ENCODE measurements around the gene OR5M3.

Gene OR5M3

GRCh38 chr11:56473252-56473651, at the start of gene OR5M3:
OR5M3 (minus strand) TSS chr11:56473352; CDS start chr11:56470497, 2,855 bp downstream.
- no peak for TF ChIP-seq GATA3 (IDR thresholded peaks at IDR 0.05; ENCODE audit: low read depth, low read length)
- TF ChIP-seq GATA2 (IDR thresholded peaks at IDR 0.05; ENCODE audit: low read depth, low read length), result no peak

GRCh38 chr11:56522008-56522407, 48.9 kb upstream of the OR5M3 start:
- no peak for TF ChIP-seq GATA3 (IDR thresholded peaks at IDR 0.05; ENCODE audit: low read depth, low read length)
- TF ChIP-seq GATA2 (IDR thresholded peaks at IDR 0.05; ENCODE audit: low read depth, low read length), result no peak

GRCh38 chr11:56513280-56513679, 40.1 kb upstream of the OR5M3 start:
- TF ChIP-seq GATA2 (IDR thresholded peaks at IDR 0.05; ENCODE audit: low read depth, low read length), result no peak
- TF ChIP-seq GATA3 (IDR thresholded peaks at IDR 0.05; ENCODE audit: low read depth, low read length), result no peak

- TF ChIP-seq GATA3 (IDR thresholded peaks at IDR 0.05; ENCODE audit: low read depth, low read length) (no peak), GATA2 (IDR thresholded peaks at IDR 0.05; ENCODE audit: low read depth, low read length) (no peak)
Observed at GRCh38 chr11:56509439-56509838, 36.3 kb upstream of the OR5M3 start.

GRCh38 chr11:56497010-56497409, 23.9 kb upstream of the OR5M3 start:
- TF ChIP-seq GATA3 (IDR thresholded peaks at IDR 0.05; ENCODE audit: low read depth, low read length) (no peak), GATA2 (IDR thresholded peaks at IDR 0.05; ENCODE audit: low read depth, low read length) (no peak)

- TF ChIP-seq GATA3 (IDR thresholded peaks at IDR 0.05; ENCODE audit: low read depth, low read length) (no peak), GATA2 (IDR thresholded peaks at IDR 0.05; ENCODE audit: low read depth, low read length) (no peak)
Observed at GRCh38 chr11:56495117-56495516, 22.0 kb upstream of the OR5M3 start.

GRCh38 chr11:56491270-56491669, 18.1 kb upstream of the OR5M3 start, which contains the start of gene OR5M8:
OR5M8 (minus strand) TSS chr11:56491370; CDS start chr11:56491370, 0 bp downstream.
- TF ChIP-seq GATA3 (IDR thresholded peaks at IDR 0.05; ENCODE audit: low read depth, low read length) (no peak), GATA2 (IDR thresholded peaks at IDR 0.05; ENCODE audit: low read depth, low read length) (no peak)

GRCh38 chr11:56486801-56487200, 13.6 kb upstream of the OR5M3 start:
- TF ChIP-seq GATA2 (IDR thresholded peaks at IDR 0.05; ENCODE audit: low read depth, low read length) (no peak), GATA3 (IDR thresholded peaks at IDR 0.05; ENCODE audit: low read depth, low read length) (no peak)

- TF ChIP-seq GATA2 (IDR thresholded peaks at IDR 0.05; ENCODE audit: low read depth, low read length), result no peak
- TF ChIP-seq GATA3 (IDR thresholded peaks at IDR 0.05; ENCODE audit: low read depth, low read length), result no peak
Observed at GRCh38 chr11:56474729-56475235, 1.6 kb upstream of the OR5M3 start.

- TF ChIP-seq GATA3 (IDR thresholded peaks at IDR 0.05; ENCODE audit: low read depth, low read length) (no peak), GATA2 (IDR thresholded peaks at IDR 0.05; ENCODE audit: low read depth, low read length) (no peak)
Observed at GRCh38 chr11:56457076-56457475, 16.1 kb downstream of the OR5M3 start.

- TF ChIP-seq GATA3 (IDR thresholded peaks at IDR 0.05; ENCODE audit: low read depth, low read length), result no peak
- no peak for TF ChIP-seq GATA2 (IDR thresholded peaks at IDR 0.05; ENCODE audit: low read depth, low read length)
Observed at GRCh38 chr11:56453521-56453920, 19.6 kb downstream of the OR5M3 start.

Data from SH-SY5Y (cell line).